Measurements from ENCODE around the gene TNFRSF12A. TPM values are rescaled to one million over a fixed set of nuclear protein-coding genes. Genes with fewer than 3 reads are reported as not detected.

The TNFRSF12A gene
- total and polyA plus RNA-seq, 7 donors = 69.5 to 889 (median 164) TPM

DNA sequence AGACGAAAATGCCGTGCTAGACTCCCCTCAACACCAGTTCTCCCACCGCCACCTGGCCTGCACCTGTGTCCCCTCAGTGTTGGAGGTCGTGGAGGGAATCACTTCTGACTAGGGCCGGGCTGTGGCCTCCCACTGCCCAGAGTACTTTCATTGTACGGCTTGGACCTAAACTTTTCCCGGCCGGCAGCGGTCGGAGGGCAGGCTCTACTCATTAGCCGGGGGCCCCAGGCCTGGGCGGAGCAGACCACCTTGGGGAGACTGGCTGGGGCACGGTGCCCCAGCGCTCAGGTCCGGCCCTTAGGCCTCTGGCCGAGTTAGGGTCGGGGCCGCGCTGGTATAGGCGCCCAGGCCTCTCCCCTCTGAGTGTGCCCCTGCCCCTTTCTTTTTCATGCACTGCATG is 2.8 kb upstream of the TNFRSF12A start:
- H3K4me3 ChIP-seq = no peak overlapping the region
- intact Hi-C loops (cut with DNase I) = no loop called here
- 46 to 57% (median 56%) methylated on average over 20 of the region's 20 CpGs for WGBS, 3 donors
- H3K36me3 ChIP-seq (ENCODE audit: insufficient read depth in 1 of 2, low read depth in 1 of 2) = no peaks in the 10 kb centered on the region
- H3K4me1 ChIP-seq = peaks cover 11% of the 10 kb centered on the region
- no peak overlapping the region for H3K27ac ChIP-seq
- no peak for DNase-seq
- TF ChIP-seq, protein P1, sequence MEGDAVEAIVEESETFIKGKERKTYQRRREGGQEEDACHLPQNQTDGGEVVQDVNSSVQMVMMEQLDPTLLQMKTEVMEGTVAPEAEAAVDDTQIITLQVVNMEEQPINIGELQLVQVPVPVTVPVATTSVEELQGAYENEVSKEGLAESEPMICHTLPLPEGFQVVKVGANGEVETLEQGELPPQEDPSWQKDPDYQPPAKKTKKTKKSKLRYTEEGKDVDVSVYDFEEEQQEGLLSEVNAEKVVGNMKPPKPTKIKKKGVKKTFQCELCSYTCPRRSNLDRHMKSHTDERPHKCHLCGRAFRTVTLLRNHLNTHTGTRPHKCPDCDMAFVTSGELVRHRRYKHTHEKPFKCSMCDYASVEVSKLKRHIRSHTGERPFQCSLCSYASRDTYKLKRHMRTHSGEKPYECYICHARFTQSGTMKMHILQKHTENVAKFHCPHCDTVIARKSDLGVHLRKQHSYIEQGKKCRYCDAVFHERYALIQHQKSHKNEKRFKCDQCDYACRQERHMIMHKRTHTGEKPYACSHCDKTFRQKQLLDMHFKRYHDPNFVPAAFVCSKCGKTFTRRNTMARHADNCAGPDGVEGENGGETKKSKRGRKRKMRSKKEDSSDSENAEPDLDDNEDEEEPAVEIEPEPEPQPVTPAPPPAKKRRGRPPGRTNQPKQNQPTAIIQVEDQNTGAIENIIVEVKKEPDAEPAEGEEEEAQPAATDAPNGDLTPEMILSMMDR (IDR thresholded peaks at IDR 0.05) = no peak
- no peaks in the 10 kb centered on the region for H3K9me3 ChIP-seq
- ATAC-seq = no peak
- peaks cover 0 to 40% (median 9%) of the 10 kb centered on the region in 3 donors for H3K27me3 ChIP-seq (ENCODE audit: insufficient read depth in 3 of 3, low read length in 2 of 3)

DNA sequence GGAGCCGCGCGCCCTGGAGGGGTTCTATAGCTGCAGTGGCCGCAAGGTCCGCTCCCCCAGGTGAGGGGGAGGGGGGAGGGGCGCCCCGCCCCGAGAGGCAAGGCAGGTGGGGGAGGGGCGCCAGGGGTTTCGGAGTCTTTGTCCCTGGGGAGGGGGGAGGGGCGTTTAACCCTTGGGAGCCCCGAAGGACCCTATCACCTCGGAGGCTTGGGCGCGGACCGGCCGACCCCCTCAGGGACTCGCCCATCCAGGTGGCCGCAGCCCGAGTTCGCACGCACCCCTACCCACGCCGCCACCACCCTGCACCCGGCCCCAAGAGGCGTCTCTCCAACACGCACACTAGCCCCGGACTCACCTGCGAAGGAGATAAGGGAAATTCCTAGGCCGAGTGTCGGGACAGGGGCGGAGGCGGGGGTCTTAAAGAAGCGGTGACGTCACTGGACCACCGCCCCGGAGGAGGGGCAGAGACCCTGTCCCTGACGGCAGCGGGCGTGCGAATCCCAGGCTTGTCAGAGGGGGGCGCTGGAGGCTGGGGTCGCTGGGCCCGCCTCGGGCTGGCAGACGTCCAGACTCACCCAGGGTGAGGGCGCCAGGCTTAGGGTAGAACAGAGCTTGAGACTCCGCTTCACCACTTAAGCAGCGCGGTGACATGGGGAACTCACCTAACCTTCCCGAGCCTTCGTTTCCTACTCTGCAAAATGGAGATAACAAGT is 2.2 kb upstream of the TNFRSF12A start, which contains the start of gene CLDN6:
TSS of gene CLDN6 (minus strand) at position 390 of the 713 bp plus-strand sequence. CDS start 2,162 bp downstream, outside the sequence.
- Histone ChIP-seq H3K27me3 (ENCODE audit: insufficient read depth in 3 of 3, low read length in 2 of 3) (peaks cover 0 to 34% (median 9%) of the 10 kb centered on the region in 3 donors), H3K36me3 (ENCODE audit: insufficient read depth in 1 of 2, low read depth in 1 of 2) (no peaks in the 10 kb centered on the region), H3K9me3 (no peaks in the 10 kb centered on the region), H3K4me3 (no peak within 1 kb of the TSS), H3K27ac (no peak within 1 kb of the TSS), H3K4me1 (peaks cover 17% of the 10 kb centered on the region)
- DNase-seq (no peak), ATAC-seq (no peak)
- intact Hi-C loops (cut with DNase I) = no loop called here
- TF ChIP-seq, protein P1 (IDR thresholded peaks at IDR 0.05) = peak; percentile 16
- 8 to 11% (median 10%) methylated on average over 41 to 51 of the region's 52 CpGs for WGBS, 3 donors

- WGBS, 3 donors = 28 to 29% (median 29%) methylated on average over 40 of the region's 40 CpGs
- H3K27ac ChIP-seq = peak overlapping the region; percentile 100
- intact Hi-C loops (cut with DNase I) = no loop called here
Measured at GRCh38 chr16:3019594-3020246, 448 bp upstream of the TNFRSF12A start.

DNA sequence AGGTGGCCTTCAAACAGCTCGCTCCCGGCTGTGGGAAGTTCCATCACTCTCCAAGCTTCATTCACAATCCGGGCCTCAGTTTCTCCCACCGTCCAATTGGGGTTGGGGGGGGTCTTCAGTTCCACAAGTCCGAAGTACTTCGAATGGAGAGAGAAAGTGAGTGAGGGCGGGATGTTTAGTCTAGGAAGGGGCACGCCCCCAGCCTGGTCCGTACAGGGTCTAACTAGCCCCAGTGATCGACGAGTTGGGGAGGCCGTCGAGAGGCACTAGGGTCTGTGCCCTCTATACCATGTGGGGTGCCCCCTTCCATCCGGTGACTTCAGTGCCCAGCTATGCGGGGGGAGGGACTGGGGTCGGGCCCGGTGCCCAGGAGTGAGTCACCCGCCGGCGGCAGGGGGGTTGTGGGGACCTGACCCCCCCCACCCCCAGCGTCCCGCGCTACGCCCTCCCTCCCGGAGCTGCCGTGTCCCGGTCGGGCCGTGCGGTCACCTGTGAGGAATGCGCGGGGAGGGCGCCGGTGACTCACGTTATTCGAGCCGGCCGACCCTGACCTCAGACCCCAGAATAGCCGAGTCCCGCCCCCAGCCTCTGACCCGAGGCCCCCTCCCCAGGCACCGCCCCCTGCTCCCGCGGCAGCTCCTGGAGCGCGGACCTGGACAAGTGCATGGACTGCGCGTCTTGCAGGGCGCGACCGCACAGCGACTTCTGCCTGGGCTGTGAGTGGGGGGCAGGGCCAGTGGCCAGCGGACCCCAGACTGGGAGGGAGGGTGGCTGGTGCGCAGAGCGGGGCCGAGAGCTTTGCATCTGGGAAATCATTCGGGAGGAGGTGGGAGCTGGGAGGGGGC is 658 bp downstream of the TNFRSF12A start:
- DNase-seq (peak; percentile 91 to 96), ATAC-seq (peak; percentile 61 to 66 (median 64))
- H3K4me1 ChIP-seq = peaks cover 31% of the 10 kb centered on the region
- peaks cover 0 to 7% of the 10 kb centered on the region in 2 donors for H3K36me3 ChIP-seq (ENCODE audit: insufficient read depth in 1 of 2, low read depth in 1 of 2)
- intact Hi-C loops (cut with DNase I) = no loop called here
- no peaks in the 10 kb centered on the region for H3K9me3 ChIP-seq
- TF ChIP-seq, protein P1 (IDR thresholded peaks at IDR 0.05) = no peak
- WGBS, 3 donors = 1% methylated on average over 44 to 57 of the region's 57 CpGs
- peak overlapping the region; percentile 100 for H3K27ac ChIP-seq
- peaks cover 0 to 18% (median 1%) of the 10 kb centered on the region in 3 donors for H3K27me3 ChIP-seq (ENCODE audit: insufficient read depth in 3 of 3, low read length in 2 of 3)
- peak overlapping the region; percentile 94 for H3K4me3 ChIP-seq

More at GRCh38 chr16:3019594-3020246, 448 bp upstream of the TNFRSF12A start:
- no peak for DNase-seq
- Histone ChIP-seq H3K4me1 (peaks cover 24% of the 10 kb centered on the region), H3K9me3 (no peaks in the 10 kb centered on the region), H3K27me3 (ENCODE audit: insufficient read depth in 3 of 3, low read length in 2 of 3) (peaks cover 0 to 20% (median 3%) of the 10 kb centered on the region in 3 donors), H3K36me3 (ENCODE audit: insufficient read depth in 1 of 2, low read depth in 1 of 2) (no peaks in the 10 kb centered on the region), H3K4me3 (peak overlapping the region; percentile 94)
- no peak for ATAC-seq
- TF ChIP-seq, protein P1 (IDR thresholded peaks at IDR 0.05) = no peak

All from psoas muscle (tissue), 8 donors.